Adrenal gland (tissue), 12 donors: ENCODE data around the gene C13orf46. TPM values are rescaled to one million over a fixed set of nuclear protein-coding genes. Genes with fewer than 3 reads are reported as not detected.

ENCODE experiments used
- DNase-seq, 7 donors: peaks; one replicate each; pipeline ENCODE4 v3.0.0-alpha.2; 2019 to 2020
- H3K27ac ChIP-seq, 5 donors: fragments of 200-600 bp; sonication (generic) in 4 of 5; 1 replicate in 3 of 5; 2 replicates in 2 of 5; pipeline versions ENCODE4 v1.5.1 to v1.8.0; 2016 to 2020; ENCODE audit warnings: mild to moderate bottlenecking in 1 of 5
- H3K27me3 ChIP-seq: fragments of 200-600 bp; 2 replicates; pipeline ENCODE4 v1.8.0; 2021
- H3K36me3 ChIP-seq, 2 donors: fragments of 200-600 bp; replicated peaks in 1 of 2; 1 replicate in 1 of 2; 2 replicates in 1 of 2; pipeline versions ENCODE4 v1.5.1 to v1.8.0; 2018 to 2022
- H3K4me1 ChIP-seq, 2 donors: fragments of 200-600 bp; replicated peaks in 1 of 2; 1 replicate in 1 of 2; 2 replicates in 1 of 2; pipeline versions ENCODE4 v1.5.1 to v1.8.0; 2018 to 2021
- H3K4me3 ChIP-seq, 4 donors: fragments of 200-600 bp; sonication (generic) in 3 of 4; one replicate each; pipeline ENCODE4 v1.5.1; 2016 to 2018
- H3K9me3 ChIP-seq, 3 donors: fragments of 200-600 bp; sonication (generic) in 1 of 3; replicated peaks in 1 of 3; 1 replicate in 2 of 3; 2 replicates in 1 of 3; pipeline versions ENCODE4 v1.5.1 to v1.8.0; 2016 to 2021
- CTCF ChIP-seq, 6 experiments: fragments of 450-650 bp in 4 of 6; fragments of 200-600 bp in 2 of 6; sonication (generic) in 1 of 6; IDR thresholded peaks; 1 replicate in 5 of 6; 2 replicates in 1 of 6; pipeline versions ENCODE4 v1.5.1 to v1.8.0; 2016 to 2021; ENCODE audit warnings: antibody characterized with exemption in 6 of 6, mild to moderate bottlenecking in 2 of 6, moderate library complexity in 1 of 6
- POLR2A ChIP-seq, 2 donors: fragments of 450-650 bp; IDR thresholded peaks; one replicate each; pipeline ENCODE4 v1.6.1; 2017; ENCODE audit warnings: antibody characterized with exemption in 2 of 2, mild to moderate bottlenecking in 2 of 2, moderate library complexity in 1 of 2
- WGBS, 4 donors: extraction: QIAGEN DNeasy Blood & Tissue Kit in 2 of 4; methylation state at CpG; one replicate each; pipeline versions ENCODE4 v1.1.5 to v1.1.7; 2013 to 2017; 5-methylcytosine and 5-hydroxymethylcytosine counted together
- intact Hi-C, 2 donors: fragments of 100-400 bp; cut with DNase I; formaldehyde crosslinking; loops; one replicate each; pipeline versions ENCODE4 v1.14.1 to v1.15.0; 2022 to 2023
- polyA plus RNA-seq, 3 donors: library from polyadenylated mRNA; stranded (reverse); fragments of 200-250 nt in 2 of 3; fragments of 350-450 nt in 1 of 3; fragmentation: Illumina TruSeq in 1 of 3; extraction: RNeasy Lipid Tissue Mini Kit (QIAGEN cat#74804) in 1 of 3; gene quantifications; one replicate each; pipeline ENCODE4 v1.2.3, GENCODE V29; 2013 to 2014
- total RNA-seq, 9 donors: library from RNA; depleted of rRNA in 4 of 9; stranded (reverse); fragments of >200 nt in 4 of 9; fragments of 120-200 nt in 1 of 9; fragmentation: NEBNext Ultra II Directional in 1 of 9; extraction: Animal tissue kit (Norgen Biotek cat#: 25700) in 1 of 9; gene quantifications; one replicate each; pipeline versions ENCODE4 v1.1.0 to v1.2.4, GENCODE V29; 2013 to 2023
- donor health status: healthy with polysubstance abuse.
- donor health status: Bipolar disorder and iron deficiency.
- donor health status: DM: yes; HTN: yes; CAD: no.
- donor health status: DM: no; HTN: no; CAD: no.
- donor health status: DM: no; HTN: no; CAD: no.
- donor health status: DM: yes; HTN: yes; CAD: no.

C13orf46 gene
- total and polyA plus RNA-seq, 12 donors: 0.06 to 0.88 (median 0.19) TPM; not detected in 3

GRCh38 chr13:114009590-114010400, 35.9 kb upstream of the C13orf46 start:
- intact Hi-C loops: no loop called here
- no peak for TF ChIP-seq POLR2A (IDR thresholded peaks at IDR 0.05)
- TF ChIP-seq CTCF (IDR thresholded peaks at IDR 0.05): no peak

GRCh38 chr13:114008964-114009589, 35.2 kb upstream of the C13orf46 start:
- Histone ChIP-seq H3K27ac (no peak overlapping the region), H3K9me3 (no peaks in the 10 kb centered on the region), H3K36me3 (peaks cover 0 to 13% of the 10 kb centered on the region in 2 donors), H3K4me1 (no peaks in the 10 kb centered on the region), H3K4me3 (no peak overlapping the region), H3K27me3 (no peaks in the 10 kb centered on the region)
- 80 to 89% (median 87%) methylated on average over 27 to 33 of the region's 33 CpGs for WGBS, 4 donors
- intact Hi-C loops: no loop called here
- TF ChIP-seq POLR2A (IDR thresholded peaks at IDR 0.05) (no peak), CTCF (IDR thresholded peaks at IDR 0.05) (no peak)
- DNase-seq: no peak

More at GRCh38 chr13:114009590-114010400, 35.9 kb upstream of the C13orf46 start:
- H3K9me3 ChIP-seq: no peaks in the 10 kb centered on the region
- no peak overlapping the region for H3K27ac ChIP-seq
- 85 to 92% (median 87%) methylated on average over 23 to 31 of the region's 31 CpGs for WGBS, 4 donors
- H3K4me3 ChIP-seq: no peak overlapping the region
- no peak for DNase-seq
- peaks cover 0 to 18% of the 10 kb centered on the region in 2 donors for H3K36me3 ChIP-seq
- no peaks in the 10 kb centered on the region for H3K27me3 ChIP-seq
- no peaks in the 10 kb centered on the region for H3K4me1 ChIP-seq

- H3K27ac ChIP-seq: no peak overlapping the region
- peaks cover 0 to 13% of the 10 kb centered on the region in 2 donors for H3K36me3 ChIP-seq
- no peaks in the 10 kb centered on the region for H3K27me3 ChIP-seq
- no peak for DNase-seq
- H3K4me3 ChIP-seq: no peak overlapping the region
- H3K9me3 ChIP-seq: no peaks in the 10 kb centered on the region
- no peaks in the 10 kb centered on the region for H3K4me1 ChIP-seq
- 80 to 89% (median 85%) methylated on average over 8 to 12 of the region's 12 CpGs for whole genome bisulfite sequencing, 4 donors
- intact Hi-C loops: no loop called here
- TF ChIP-seq POLR2A (IDR thresholded peaks at IDR 0.05): no peak
These were observed 33.7 kb upstream of the C13orf46 start for GRCh38 chr13:114007566-114007965.

- no peak for DNase-seq
- H3K4me3 ChIP-seq: no peak overlapping the region
- H3K9me3 ChIP-seq: no peaks in the 10 kb centered on the region
- no peaks in the 10 kb centered on the region for H3K4me1 ChIP-seq
- H3K36me3 ChIP-seq: peaks cover 0 to 13% of the 10 kb centered on the region in 2 donors
- no peak overlapping the region for H3K27ac ChIP-seq
- 73 to 77% (median 75%) methylated on average over 13 to 15 of the region's 15 CpGs for WGBS, 4 donors
- no peaks in the 10 kb centered on the region for H3K27me3 ChIP-seq
- intact Hi-C loops: no loop called here
- TF ChIP-seq POLR2A (IDR thresholded peaks at IDR 0.05) (no peak), CTCF (IDR thresholded peaks at IDR 0.05) (no peak)
These were observed 31.4 kb upstream of the C13orf46 start for GRCh38 chr13:114005206-114005724.
